ENCODE data around the gene MAST4.

Gene MAST4

DNA sequence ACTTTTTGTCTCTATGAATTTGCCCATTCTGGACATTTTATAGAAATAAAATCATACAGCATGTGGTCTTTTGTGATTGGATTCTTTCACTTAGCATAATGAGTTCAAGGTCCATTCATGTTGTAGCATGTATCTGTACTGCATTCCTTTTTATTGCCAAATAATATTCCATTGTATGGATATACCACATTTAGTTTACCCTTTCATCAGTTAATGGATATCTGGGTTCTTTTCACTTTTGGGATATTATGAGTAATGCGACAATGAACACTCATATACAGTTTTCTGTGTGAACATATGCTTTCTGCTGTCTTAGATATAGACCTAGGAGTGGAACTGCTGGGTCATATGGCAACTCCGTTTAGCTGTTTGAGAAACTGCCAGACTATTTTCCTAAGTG lies 41.3 kb upstream of the MAST4 start:
- TF ChIP-seq, protein P1, sequence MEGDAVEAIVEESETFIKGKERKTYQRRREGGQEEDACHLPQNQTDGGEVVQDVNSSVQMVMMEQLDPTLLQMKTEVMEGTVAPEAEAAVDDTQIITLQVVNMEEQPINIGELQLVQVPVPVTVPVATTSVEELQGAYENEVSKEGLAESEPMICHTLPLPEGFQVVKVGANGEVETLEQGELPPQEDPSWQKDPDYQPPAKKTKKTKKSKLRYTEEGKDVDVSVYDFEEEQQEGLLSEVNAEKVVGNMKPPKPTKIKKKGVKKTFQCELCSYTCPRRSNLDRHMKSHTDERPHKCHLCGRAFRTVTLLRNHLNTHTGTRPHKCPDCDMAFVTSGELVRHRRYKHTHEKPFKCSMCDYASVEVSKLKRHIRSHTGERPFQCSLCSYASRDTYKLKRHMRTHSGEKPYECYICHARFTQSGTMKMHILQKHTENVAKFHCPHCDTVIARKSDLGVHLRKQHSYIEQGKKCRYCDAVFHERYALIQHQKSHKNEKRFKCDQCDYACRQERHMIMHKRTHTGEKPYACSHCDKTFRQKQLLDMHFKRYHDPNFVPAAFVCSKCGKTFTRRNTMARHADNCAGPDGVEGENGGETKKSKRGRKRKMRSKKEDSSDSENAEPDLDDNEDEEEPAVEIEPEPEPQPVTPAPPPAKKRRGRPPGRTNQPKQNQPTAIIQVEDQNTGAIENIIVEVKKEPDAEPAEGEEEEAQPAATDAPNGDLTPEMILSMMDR (IDR thresholded peaks at IDR 0.05; ENCODE audit: insufficient read depth, low read length) = no peak
- no peak for TF ChIP-seq SPI1 (IDR thresholded peaks at IDR 0.05; ENCODE audit: borderline replicate concordance, low read depth)
- TF ChIP-seq, protein P2, sequence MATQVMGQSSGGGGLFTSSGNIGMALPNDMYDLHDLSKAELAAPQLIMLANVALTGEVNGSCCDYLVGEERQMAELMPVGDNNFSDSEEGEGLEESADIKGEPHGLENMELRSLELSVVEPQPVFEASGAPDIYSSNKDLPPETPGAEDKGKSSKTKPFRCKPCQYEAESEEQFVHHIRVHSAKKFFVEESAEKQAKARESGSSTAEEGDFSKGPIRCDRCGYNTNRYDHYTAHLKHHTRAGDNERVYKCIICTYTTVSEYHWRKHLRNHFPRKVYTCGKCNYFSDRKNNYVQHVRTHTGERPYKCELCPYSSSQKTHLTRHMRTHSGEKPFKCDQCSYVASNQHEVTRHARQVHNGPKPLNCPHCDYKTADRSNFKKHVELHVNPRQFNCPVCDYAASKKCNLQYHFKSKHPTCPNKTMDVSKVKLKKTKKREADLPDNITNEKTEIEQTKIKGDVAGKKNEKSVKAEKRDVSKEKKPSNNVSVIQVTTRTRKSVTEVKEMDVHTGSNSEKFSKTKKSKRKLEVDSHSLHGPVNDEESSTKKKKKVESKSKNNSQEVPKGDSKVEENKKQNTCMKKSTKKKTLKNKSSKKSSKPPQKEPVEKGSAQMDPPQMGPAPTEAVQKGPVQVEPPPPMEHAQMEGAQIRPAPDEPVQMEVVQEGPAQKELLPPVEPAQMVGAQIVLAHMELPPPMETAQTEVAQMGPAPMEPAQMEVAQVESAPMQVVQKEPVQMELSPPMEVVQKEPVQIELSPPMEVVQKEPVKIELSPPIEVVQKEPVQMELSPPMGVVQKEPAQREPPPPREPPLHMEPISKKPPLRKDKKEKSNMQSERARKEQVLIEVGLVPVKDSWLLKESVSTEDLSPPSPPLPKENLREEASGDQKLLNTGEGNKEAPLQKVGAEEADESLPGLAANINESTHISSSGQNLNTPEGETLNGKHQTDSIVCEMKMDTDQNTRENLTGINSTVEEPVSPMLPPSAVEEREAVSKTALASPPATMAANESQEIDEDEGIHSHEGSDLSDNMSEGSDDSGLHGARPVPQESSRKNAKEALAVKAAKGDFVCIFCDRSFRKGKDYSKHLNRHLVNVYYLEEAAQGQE (IDR thresholded peaks at IDR 0.05; ENCODE audit: insufficient replicate concordance, low read depth) = no peak
- H3K27ac ChIP-seq (replicated peaks) = no peak overlapping the region
- H3K4me3 ChIP-seq (replicated peaks; ENCODE audit: insufficient read depth, low read length) = no peak overlapping the region
- H3K27me3 ChIP-seq (ENCODE audit: insufficient read depth, poor library complexity, severe bottlenecking) = no peaks in the 10 kb centered on the region
- DNase-seq (ENCODE audit: low read depth in 1 of 2, low spot score in 1 of 2) = no peak

DNA sequence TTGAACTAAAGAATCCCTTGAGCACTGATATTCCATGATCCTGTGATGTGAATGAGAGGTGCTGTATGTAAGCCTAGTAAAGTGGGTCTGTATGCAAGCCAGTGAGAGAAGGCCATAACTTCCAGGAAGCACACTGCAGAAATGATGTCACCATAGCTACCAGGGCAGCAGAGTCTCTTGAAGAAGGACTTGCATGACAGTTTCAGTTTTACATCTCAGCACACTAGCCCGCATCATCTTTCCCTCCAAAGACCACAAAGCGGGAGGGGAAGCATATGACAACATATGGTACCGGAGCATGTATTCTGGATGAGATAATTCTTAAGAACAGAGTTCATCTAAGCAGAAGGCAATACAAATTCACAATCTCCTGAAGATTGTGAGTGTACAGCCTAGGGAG lies 37.6 kb upstream of the MAST4 start:
- DNase-seq (ENCODE audit: low read depth in 1 of 2, low spot score in 1 of 2) = no peak
- Histone ChIP-seq H3K27me3 (ENCODE audit: insufficient read depth, poor library complexity, severe bottlenecking) (no peaks in the 10 kb centered on the region), H3K27ac (replicated peaks) (no peak overlapping the region), H3K4me3 (replicated peaks; ENCODE audit: insufficient read depth, low read length) (no peak overlapping the region)
- TF ChIP-seq, protein P1 (IDR thresholded peaks at IDR 0.05; ENCODE audit: insufficient read depth, low read length) = no peak
- no peak for TF ChIP-seq POLR2AphosphoS5 (IDR thresholded peaks at IDR 0.05; ENCODE audit: low read depth)

DNA sequence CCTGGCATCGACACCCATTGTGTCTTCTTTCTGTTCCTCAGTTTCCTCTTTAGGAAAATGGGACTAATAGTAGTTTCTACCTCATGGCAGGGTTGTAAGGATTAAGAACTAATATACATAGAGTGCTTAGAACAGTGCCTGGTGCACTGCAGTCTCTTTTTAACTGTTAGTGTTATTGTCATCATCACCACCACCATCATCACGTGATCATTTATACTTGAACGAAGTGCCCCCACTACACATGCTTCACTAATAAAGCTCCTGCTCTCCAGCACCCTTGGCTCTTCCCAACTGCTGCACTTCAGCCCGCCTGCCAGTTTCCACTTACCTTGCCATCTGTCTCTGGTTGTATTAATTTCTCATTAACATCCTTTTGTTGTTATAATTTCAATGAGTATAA lies 35.8 kb upstream of the MAST4 start:
- H3K27ac ChIP-seq (replicated peaks) = no peak overlapping the region
- H3K4me3 ChIP-seq (replicated peaks; ENCODE audit: insufficient read depth, low read length) = no peak overlapping the region
- no peak for TF ChIP-seq SPI1 (IDR thresholded peaks at IDR 0.05; ENCODE audit: borderline replicate concordance, low read depth)
- TF ChIP-seq, protein P1 (IDR thresholded peaks at IDR 0.05; ENCODE audit: insufficient read depth, low read length) = no peak
- no peak for TF ChIP-seq POLR2AphosphoS5 (IDR thresholded peaks at IDR 0.05; ENCODE audit: low read depth)
- TF ChIP-seq, protein P2 (IDR thresholded peaks at IDR 0.05; ENCODE audit: insufficient replicate concordance, low read depth) = no peak
- TF ChIP-seq GABPA (IDR thresholded peaks at IDR 0.05; ENCODE audit: low read depth) = no peak
- no peak for DNase-seq (ENCODE audit: low read depth in 1 of 2, low spot score in 1 of 2)
- H3K27me3 ChIP-seq (ENCODE audit: insufficient read depth, poor library complexity, severe bottlenecking) = no peaks in the 10 kb centered on the region

DNA sequence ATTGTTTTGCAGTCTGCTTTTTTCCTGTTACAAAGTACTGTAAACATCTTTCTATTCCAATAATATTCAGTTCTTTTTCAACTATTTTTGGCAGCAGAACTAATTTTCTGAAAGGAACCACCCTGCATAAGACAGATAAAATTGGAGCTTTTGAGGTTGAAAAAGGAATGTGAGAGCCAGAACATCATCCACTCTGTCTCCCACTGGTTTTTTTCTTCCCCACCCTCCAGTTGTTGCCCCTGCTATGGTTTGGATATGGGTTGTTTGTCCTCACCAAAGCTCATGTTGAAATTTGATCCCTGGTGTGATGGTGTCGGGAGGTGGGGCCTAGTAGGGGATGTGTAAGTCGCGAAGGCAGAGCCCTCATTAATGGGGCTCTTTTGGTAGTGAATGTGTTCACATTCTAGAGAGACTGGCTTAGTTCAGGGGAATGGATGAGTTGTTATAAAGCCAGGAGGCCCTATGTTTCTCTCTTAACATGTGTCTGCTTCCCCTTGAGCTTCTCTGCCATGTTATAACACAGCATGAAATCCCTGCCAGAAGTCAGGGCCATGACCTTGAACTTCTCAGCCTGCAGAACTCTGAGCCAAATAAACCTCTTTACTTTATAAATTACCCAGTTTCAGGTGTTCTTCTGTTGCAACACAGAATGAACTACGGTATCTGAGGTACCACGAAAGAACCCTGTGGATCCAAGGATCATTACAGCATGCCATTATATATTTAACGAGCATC lies 34.8 kb upstream of the MAST4 start:
- TF ChIP-seq GABPA (IDR thresholded peaks at IDR 0.05; ENCODE audit: low read depth) (no peak), POLR2AphosphoS5 (IDR thresholded peaks at IDR 0.05; ENCODE audit: low read depth) (no peak), SPI1 (IDR thresholded peaks at IDR 0.05; ENCODE audit: borderline replicate concordance, low read depth) (no peak)
- TF ChIP-seq, protein P2 (IDR thresholded peaks at IDR 0.05; ENCODE audit: insufficient replicate concordance, low read depth) = no peak
- TF ChIP-seq, protein P1 (IDR thresholded peaks at IDR 0.05; ENCODE audit: insufficient read depth, low read length) = no peak
- no peak for DNase-seq (ENCODE audit: low read depth in 1 of 2, low spot score in 1 of 2)
- H3K27me3 ChIP-seq (ENCODE audit: insufficient read depth, poor library complexity, severe bottlenecking) = no peaks in the 10 kb centered on the region
- H3K4me3 ChIP-seq (replicated peaks; ENCODE audit: insufficient read depth, low read length) = no peak overlapping the region
- H3K27ac ChIP-seq (replicated peaks) = no peak overlapping the region
